HG03565 (cell line): ENCODE measurements around the gene ZNF865.

Source experiments
- ATAC-seq: cut with Tn5 transposase; IDR thresholded peaks from one replicate; pipeline ENCODE4 v1.9.1; 2021; ENCODE audit warnings: mild to moderate bottlenecking, moderate library complexity; ENCODE audit not compliant: unreplicated experiment

The ZNF865 gene

GRCh38 chr19:55643887-55644176 lies 38.4 kb downstream of the ZNF865 start:
- no peak for ATAC-seq

DNA sequence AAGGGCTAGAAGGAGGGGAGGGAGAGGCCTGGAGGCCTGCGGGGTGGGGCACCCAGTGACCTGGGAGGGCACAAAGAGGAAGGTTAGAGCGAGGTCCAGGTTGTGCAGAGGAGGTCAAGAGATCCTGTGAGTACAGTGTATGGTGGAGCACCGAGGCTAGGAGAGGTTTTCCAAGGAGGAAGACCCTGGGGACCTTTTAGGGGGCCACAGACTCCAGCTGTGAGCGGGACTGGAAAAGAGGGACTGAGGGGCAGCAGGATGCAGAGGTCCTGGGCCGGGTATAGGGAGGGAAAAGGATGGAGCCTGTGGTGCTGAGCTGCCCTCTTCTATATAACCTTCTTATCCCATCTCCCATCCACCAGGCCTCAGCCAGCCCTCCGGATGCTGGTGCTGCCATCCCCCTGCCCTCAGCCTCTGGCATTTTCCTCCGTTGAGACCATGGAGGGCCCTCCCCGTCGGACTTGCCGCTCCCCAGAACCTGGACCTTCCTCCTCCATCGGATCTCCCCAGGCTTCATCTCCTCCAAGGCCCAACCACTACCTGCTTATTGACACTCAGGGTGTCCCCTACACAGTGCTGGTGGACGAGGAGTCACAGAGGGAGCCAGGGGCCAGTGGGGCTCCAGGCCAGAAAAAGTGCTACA lies 38.9 kb downstream of the ZNF865 start:
- no peak for ATAC-seq

- no peak for ATAC-seq
Observed at GRCh38 chr19:55644842-55645511, 39.5 kb downstream of the ZNF865 start.

- no peak for ATAC-seq
Observed at GRCh38 chr19:55645512-55645881, 40.0 kb downstream of the ZNF865 start.

- ATAC-seq: no peak
Observed at GRCh38 chr19:55646889-55647731, 41.7 kb downstream of the ZNF865 start.

- no peak for ATAC-seq
Observed at GRCh38 chr19:55647732-55648584, 42.5 kb downstream of the ZNF865 start, which contains the start of gene CCDC106. Gene CCDC106 (plus strand): TSS chr19:55648212. CDS start chr19:55649047, 835 bp downstream.

- no peak for ATAC-seq
Observed at GRCh38 chr19:55648585-55649267, 43.3 kb downstream of the ZNF865 start.

DNA sequence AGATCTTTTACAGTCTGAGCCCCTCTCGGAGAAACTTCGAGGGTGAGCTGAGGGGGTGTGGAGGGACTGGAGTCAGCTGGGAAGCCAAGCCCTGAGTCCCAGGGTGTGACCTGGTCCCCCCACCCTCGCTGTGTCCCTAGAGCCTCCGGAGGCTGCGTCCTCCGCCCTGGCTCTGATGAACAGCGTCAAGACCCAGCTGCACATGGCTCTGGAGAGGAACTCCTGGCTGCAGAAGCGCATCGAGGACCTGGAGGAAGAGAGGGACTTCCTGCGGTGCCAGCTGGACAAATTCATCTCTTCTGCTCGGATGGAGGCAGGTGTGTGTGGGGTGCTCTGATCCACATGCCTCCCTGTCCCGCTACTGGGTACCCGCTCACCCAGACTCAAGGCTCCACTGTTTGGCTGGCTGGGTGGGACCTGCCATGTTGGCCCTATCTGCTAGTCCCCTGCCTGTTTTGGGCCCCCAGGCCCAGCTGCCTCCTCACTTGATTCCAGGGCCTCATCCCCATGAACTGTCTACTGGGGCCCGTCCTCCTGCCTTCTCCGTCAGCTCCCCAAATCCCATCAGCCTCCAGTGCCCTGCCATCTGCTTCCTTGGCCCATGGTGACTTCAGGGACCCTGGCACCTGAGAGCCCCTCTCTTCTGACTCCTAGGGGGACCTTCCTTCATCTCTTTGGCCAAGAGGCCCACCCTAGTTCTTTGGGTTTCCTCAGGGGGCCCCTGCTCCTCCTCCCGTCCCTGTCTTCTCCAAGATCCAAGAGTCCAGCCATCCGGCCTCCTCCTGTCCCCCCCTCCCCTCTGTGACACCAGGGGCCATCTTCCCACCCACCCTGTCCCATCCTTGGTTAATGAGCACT lies 44.0 kb downstream of the ZNF865 start:
- ATAC-seq: no peak

DNA sequence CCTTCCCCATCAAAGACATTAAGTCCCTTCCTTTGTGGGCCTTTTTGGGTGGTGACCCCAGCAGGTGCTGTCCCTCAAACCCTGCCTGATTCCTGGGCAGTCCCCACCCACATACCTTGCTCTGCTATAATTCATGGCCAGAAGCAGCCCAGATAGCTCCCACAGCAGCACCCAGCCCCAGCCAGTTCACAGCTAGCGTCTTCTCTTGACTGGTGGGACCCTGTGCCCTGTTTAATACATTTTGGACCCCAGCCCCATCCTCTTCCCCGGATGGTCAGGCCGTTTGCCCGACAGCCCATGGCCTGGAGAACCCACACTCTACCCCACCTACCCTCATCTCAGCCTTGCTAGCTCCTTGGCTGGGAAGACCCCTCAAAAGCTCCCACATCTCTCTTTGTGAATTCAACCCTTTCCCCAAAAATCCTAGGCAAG lies 44.7 kb downstream of the ZNF865 start:
- no peak for ATAC-seq

GRCh38 chr19:55650602-55651230 lies 45.3 kb downstream of the ZNF865 start:
- no peak for ATAC-seq

GRCh38 chr19:55651236-55651635 lies 45.8 kb downstream of the ZNF865 start:
- no peak for ATAC-seq

DNA sequence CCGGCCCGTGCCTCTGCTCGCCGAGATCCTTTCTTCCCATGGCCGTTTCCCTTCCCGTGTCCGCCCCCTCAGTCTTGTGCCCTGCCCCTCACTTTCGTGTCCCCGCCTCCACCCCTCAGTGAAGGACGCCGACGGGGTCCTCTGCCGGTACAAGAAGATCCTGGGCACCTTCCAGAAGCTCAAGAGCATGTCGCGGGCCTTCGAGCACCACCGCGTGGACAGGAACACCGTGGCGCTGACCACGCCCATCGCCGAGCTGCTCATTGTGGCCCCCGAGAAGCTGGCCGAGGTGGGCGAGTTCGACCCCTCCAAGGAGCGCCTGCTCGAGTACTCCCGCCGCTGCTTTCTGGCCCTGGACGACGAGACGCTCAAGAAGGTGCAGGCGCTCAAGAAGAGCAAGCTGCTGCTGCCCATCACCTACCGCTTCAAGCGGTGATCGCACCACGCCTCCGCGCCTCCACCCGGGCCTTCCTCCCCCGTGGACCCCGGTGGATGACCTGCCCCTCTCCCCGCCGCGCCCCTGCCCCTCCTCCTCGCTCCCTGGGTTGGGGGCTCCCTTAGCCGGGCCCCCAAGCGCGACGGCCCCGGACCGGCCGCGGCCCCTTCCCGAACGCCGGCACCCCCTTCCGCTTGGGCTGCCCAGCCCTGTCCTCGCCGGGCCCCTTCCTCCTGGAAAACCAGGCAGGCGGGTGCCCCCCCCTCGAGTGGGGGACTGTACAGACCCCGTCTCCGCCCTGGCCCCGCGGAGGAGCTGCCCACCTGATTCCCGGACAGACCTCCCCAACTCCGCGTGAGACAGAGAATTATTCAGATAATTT lies 47.1 kb downstream of the ZNF865 start:
- ATAC-seq: no peak

- peak; percentile 36 for ATAC-seq
Observed at GRCh38 chr19:55653651-55654322, 48.3 kb downstream of the ZNF865 start.

DNA sequence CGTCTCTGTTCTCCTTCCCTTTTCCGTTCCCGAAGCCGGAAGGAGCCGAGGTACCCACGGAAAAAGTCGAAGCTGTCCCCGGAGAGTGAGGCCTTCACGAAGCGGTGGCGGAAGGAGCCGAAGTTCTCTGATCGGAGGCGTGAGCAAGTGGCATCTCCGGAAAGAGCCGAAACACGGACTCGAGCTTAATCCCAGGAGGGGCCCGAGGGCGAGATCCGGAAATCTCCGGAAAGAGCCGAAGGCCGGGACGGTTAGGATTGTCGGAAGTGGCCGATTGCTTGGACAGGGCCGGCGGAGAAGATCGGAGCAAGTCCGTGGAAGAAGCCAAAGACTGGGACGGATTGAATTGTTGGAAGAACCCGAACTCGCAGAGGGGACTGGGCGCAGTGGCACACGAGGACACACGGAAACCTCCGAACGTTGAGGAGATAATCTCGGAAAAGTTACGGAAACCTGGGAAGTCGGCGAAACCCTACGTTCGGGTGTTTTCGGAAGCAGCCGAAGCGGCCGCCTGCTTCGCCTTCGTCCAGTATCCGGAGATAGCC lies 48.9 kb downstream of the ZNF865 start:
- ATAC-seq: peak; percentile 45

DNA sequence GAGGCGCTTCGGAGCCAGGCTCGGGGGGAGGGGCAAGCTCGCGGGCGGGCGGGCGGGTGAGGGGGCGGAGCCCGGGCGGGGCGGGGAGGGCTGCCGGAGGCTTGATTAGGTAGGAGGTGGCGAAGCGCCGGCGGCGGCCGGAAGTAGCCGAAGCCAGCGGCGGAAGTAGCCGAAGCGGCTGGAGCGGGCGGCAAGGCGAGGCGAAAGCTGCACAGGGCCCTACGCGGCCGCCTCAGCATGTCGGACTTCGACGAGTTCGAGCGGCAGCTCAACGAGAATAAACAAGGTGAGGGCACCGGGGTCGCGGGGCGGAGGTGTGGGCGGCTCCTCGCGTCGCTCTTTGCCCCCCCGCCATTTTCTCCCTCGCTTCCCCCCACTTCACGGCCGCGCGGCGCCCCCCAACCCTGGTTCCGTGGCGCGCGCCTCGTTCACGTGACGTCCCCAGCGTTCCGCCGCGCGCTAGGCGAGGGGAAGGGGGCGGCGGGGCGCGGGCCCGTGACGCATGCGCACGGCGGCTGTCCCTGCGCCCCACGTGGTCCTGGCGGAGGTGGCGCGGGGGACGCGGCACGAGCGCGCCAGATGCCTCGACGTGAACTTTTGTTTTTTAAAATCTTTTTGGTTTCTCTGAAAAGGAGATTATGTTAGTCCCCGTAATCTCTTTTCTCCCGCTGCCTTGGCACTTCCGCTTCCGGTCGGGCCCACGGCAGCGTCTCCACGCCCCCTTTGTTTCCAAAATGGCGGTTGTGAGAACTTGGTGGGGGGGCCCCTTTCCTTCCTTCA lies 49.6 kb downstream of the ZNF865 start, which contains the start of gene U2AF2:
U2AF2 (plus strand) TSS at position 168 of the 780 bp plus-strand sequence; CDS start at position 238, 70 bp downstream.
- ATAC-seq: peak; percentile 22

- no peak for ATAC-seq
Observed at GRCh38 chr19:55655648-55656040, 50.2 kb downstream of the ZNF865 start.
